Stimulated activated naive CD4-positive, alpha-beta T cell (primary cell): ENCODE results near the gene ZNF33B.
A peak's percentile ranks its signal among the peaks of the same experiment; 100 is the strongest.
"Not testable (repeated sequence)": the region's sequence is repeated elsewhere in the genome, so short reads cannot be mapped to it uniquely, and the experiment has no call there.

ENCODE experiments used
- DNase-seq, 6 experiments: peaks; one replicate each; lab custom pipeline; 2025; lab: John Stamatoyannopoulos, UW

Gene ZNF33B

DNA sequence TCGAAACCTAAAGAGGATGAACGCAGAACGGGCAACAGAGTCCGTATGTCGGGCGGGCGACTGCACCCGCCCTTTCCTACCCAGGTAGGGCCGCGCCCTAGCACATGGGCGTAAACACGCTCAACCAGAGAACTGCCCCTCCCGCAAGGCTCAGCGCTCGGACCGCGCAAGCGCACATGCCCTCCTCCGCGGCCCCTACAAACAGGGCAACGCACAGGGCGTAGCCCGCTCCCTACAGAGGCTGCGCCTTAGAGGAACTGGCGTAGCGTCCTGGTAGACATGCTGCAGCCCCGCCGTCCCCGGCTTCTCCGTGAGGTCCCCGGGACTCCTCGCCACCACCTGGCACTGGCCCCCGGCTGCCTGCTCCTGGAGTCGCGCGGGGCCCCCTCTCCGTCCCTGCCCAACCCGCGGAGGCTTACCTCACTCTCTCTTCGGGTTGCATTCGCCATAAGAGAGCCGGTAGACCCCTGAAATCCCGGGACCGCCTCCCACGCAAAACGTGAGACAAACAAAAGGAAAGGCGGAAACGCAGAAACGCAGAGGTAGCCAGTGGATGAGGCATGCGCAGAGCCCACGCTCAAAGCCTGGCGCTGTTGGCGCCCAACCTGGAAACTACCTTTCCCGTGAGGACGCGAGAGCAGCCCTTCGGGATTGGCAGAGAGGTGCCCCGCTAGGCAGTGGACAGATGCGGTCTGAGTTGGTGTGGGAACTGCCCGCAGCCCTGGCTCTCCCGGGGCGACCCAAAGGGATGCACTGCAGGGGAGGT, at the start of gene ZNF33B:
Gene ZNF33B (minus strand): TSS at position 516 of the 766 bp plus-strand sequence. CDS start 1,642 bp downstream, outside the sequence.
- peak; percentile 83 to 98 (median 92) for DNase-seq

DNA sequence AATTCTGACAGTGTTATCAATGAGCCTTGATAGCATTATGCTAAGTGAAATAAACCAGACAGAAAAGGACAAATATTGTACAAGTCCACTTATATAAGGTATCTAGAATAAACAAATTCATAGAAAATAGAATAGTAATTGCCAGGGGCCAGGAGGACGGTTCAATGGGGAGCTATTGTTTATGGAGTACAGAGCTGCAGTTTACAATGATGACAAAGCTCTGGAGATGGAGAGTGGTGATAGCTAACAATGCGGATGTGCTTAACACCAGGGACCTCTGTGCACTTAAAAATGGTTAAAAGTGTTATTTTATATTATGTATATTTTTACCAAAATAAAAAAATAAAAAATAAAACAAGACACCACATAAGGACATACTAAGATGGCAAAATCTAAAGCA, 46.1 kb upstream of the ZNF33B start:
- DNase-seq, result no peak

- no peak for DNase-seq
These were observed 41.9 kb upstream of the ZNF33B start for GRCh38 chr10:42680267-42680666.

DNA sequence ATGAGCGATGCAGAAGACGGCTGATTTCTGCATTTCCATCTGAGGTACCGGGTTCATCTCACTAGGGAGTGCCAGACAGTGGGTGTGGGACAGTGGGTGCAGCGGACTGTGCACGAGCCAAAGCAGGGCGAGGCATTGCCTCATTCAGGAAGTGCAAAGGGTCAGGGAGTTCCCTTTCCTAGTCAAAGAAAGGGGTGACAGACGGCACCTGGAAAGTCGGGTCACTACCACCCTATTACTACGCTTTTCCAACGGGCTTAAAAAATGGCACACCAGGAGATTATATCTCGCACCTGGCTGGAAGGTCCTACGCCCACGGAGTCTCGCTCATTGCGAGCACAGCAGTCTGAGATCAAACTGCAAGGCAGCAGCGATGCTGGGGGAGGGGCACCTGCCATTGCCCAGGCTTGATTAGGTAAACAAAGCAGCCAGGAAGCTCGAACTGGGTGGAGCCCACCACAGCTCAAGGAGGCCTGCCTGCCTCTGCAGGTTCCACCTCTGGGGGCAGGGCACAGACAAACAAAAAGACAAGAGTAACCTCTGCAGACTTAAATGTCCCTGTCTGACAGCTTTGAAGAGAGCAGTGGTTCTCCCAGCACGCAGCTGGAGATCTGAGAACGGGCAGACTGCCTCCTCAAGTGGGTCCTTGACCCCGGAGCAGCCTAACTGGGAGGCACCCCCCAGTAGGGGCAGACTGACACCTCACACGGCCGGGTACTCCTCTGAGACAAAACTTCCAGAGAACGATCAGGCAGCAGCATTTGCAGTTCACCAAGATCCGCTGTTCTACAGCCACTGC, 27.0 kb upstream of the ZNF33B start:
- not testable (repeated sequence) for DNase-seq

GRCh38 chr10:42654419-42654818, 16.0 kb upstream of the ZNF33B start:
- no peak for DNase-seq

DNA sequence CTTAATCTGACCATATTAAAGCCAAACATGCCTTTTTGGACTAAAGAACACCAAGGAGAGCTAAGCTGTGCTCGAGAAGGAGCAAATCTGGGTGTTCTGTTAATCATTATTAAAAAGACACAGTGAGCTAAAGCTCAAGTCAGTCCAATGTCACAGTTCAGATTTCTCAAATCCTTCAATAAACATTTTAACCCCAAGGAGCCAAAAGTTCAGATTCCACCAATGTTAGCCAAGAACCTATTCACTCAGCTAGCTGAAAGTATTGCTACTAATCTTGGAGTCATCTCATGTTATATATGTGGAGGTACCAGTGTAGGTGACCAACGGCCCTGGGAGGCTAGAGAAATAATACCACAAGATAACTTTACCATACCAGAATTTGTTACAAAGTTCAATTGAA, 14.5 kb upstream of the ZNF33B start:
- DNase-seq, result no peak

- peak in 1 of 6 experiments; percentile 2 for DNase-seq
These were observed 12.0 kb upstream of the ZNF33B start for GRCh38 chr10:42650374-42650773.

DNA sequence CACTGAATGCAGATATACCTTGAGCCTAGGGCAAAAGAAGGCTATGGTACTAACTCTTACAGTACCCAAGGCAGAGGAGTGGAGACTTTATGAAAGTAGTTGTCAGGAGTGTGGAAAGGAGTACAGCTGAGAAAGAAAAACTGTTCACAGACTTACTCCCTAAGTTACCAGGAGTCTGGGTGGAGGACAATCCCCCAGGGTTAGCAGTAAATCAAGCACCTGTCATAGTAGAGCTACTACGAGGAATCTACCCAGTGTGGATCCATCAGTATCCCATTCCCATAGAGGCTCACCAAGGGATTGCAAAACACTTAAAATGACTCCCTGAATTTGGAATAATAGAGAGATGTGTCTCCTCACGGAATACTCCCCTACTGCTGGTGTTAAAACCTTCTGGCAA, 10.1 kb upstream of the ZNF33B start:
- DNase-seq, result no peak

DNA sequence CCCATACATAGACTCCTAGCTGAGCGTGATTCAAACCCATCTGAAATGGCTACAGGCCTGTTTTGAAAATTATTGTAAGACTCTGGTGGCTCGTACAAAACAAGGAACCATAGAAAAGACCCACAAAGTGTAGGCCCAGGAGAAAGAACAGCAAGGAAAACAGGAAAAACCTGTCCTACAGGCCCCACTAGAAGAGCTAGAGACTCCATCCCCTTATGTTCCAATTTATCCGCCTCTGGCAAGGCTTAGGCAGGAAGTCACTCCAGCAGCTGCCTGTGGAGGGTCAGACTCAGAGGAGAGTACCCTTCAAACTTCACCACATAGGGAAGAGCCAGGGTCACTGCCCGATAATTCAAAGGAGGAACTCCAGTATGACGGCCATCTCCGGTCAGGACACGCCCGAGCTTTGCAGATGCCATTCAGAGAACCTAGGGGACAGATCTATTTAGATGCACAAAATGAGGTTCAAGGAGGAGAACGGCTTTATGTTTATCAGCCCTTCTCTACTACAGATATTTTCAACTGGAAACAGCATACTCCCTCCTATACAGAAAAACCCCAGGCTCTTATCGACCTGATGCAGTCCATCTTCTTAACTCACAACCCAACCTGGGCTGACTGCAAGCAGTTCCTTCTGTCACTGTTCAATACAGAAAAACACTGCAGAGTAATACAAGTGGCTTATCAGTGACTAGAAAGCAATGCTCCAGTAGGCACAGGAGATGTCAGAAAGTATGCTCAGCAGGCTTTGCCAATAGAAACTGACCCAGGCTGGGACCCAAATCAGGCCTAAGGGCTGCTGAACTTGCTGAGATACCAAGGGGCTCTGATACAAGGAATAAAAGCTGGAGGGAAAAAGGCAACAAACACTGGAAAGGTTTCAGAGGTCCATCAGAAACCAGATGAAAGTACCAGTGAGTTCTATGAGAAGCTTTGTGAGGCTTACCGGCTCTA, 8.6 kb upstream of the ZNF33B start:
- no peak for DNase-seq

- DNase-seq, result no peak
These were observed 7.8 kb upstream of the ZNF33B start for GRCh38 chr10:42646214-42646613.

DNA sequence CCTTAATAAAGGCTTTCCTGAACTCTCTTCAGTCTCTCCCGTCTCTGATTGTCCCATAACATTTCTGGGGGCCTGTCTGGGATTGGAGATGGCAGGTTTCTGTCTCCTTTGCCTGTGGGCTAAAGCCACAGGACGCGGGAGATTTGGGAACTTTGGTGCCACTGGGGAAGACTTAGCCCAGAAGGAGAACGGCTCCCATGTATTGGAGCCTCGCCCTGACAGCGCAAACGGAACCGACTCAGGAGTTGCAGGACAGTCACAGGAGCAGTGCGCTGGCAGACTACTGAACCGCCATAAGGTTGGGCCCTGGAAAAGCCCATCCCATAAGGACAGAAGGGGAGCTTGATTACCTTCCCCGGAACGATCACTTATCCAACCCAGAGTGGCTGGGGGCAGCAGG, 7.1 kb upstream of the ZNF33B start:
- DNase-seq, result no peak

DNA sequence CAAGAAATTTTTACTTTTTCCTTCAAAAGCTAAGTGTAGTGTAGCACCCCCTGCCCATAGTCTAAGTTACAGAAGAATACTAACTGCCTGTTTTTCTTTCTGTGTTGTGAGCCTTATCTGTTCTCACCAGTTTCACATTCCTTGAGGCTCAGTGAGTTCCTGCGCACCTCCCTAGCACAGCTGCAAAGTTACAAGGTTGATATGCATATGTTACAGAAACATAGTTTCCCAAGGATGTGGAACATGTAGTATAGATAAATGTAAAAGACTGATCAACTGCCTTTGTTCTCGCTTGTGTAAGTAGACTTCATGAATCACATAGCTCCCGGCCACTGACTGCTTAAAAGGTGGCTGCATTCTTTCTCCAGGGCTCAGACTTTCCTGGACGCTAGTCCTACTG, 6.7 kb upstream of the ZNF33B start:
- no peak for DNase-seq

DNA sequence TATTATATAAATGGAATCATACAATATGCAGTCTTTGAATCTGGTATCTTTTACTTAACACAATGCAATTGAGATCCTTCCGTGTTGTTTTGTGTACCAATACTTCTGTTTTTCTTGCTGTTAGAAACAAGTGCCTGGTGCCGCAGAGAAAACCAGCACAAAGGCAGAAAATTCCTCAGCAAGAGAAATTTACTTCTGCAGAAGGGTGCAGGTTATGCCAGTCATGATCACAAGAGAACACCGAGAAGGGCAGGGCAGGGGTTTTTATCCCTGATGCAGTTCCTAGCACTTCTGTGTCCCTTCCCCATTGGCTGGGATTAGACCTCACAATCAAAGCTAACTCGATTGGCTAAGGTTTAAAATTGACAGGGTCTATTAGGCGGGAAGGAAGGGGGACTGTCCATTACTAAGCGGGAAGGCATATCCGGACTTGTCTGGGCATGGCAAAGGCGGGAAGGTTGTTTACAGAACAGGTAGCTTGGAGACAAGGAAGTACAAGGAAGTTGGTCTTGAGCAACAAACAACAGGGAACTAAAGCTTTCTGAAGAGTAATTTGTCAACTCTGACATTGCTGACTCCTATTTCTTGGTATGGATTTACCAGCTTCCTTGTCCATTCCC, 2.4 kb upstream of the ZNF33B start:
- DNase-seq, result no peak

- DNase-seq, result peak in 3 of 6 experiments; percentile 54 to 81 (median 72)
These were observed 476 bp upstream of the ZNF33B start for GRCh38 chr10:42638821-42639270.

DNA sequence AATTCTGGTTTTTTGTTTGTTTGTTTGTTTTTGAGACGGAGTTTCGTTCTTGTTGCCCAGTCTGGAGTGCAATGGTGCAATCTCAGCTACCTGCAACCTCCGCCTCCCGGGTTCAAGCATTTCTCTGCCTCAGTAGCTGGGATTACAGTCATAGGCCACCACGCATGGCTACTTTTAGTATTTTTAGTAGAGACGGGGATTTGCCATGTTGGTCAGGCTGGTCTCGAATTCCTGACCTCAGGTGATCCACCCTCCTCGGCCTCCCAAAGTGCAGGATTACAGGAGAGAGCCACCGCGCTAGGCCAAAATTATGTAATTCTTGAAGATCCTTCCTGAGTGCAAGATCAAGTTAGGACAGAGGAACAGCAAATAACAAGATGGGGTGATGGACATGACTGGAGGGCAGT, 719 bp downstream of the ZNF33B start:
- DNase-seq, result peak in 2 of 6 experiments; percentile 10 to 43

DNA sequence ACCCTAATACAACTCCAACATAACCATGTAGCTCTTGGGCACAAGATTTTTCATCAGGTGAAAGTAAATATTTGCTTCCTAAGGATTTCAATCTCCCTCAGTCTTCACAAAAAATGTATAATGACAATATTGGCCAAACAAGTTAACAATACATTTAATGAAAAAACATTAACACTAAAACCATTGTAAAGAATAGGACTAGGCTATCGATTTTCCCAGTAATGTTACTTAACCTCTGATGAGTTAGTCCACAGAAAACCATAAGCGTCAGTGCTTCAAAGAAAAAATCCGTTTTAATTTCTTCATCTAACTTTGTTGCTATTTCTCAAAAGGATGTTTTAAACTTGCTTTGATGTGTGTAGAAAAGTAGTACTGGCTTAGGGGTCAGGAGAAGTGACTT, 1.2 kb downstream of the ZNF33B start:
- no peak for DNase-seq

GRCh38 chr10:42635098-42635497, 3.3 kb downstream of the ZNF33B start:
- DNase-seq, result no peak

DNA sequence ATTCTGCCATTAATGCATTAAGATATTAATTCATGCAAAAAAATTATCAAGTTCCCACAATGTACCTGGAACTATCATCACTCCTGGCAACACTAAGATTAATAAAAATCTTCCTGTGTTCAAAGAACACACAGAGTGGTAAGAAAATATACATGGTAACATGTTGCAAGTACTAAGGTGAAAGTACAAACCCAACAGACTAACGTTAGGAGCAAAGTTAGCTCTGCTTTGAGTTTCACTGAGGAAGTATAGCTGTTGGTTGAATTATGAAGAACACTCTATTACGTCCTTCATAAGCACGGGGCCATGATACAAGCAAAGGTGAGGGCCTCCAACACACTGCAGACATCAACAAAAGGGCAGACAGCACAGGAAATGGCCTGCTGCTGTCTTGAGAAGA, 5.8 kb downstream of the ZNF33B start:
- DNase-seq, result no peak

GRCh38 chr10:42630537-42631134, 7.7 kb downstream of the ZNF33B start:
- DNase-seq, result no peak

DNA sequence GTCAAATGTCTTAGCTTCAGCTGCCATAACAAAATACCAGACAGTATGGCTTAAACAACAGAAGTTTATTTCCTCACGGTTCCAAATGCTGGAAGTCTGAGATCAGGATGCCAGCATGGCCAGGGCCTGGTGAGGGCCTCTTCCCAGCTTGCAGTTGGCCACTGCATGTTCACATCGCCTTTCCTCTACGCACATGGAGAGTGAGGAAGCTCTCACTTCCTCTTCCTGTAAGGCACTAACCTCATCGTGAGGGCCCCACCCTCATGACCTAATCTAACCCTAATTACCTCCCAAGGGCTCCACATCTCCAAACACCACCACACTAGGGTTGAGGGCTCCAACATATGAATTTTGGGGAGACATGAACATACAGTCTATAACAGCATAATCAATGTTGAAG, 14.4 kb downstream of the ZNF33B start:
- no peak for DNase-seq

DNA sequence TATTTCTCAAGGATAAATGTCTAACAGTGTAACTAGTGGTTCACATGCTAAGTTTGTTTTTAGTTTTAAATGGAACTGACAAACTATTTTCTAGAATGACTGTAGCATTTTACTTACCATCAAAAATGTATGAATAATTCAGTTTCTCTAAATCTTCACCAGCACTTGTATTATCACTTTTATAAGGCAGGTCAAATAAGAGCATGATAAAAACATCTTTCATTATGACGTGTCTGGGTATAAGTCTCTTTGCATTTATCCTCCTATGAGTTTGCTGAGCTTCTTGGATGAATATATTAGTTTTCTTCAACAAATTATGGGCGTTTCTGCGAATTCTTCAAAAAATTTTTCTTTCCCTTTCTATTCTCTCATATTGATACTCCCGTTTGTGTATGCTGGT, 19.9 kb downstream of the ZNF33B start:
- DNase-seq, result no peak
